ENCODE data around the gene OTUB2.

DNA sequence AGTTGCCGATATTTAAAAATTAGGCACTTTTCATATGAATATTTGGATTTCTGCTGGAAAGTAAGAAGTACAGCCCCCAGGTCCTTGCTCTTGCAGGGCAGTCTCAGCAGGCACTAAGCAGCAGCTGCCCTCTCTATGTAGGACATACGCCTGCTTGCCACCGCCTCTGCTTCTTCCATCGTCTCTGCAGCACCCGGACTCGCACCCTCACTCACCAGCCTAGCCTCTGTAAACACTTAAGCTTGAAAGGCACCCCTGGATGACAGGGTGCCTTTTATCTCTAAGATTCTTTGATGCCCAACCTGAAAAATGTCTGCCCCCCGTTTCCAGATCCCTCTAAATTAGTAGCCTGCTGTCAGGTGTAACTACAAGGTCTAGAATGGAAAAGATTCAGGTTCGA lies 19.0 kb downstream of the OTUB2 start:
- no peak for TF ChIP-seq POLR2A (IDR thresholded peaks at IDR 0.05)
- TF ChIP-seq, protein P1, sequence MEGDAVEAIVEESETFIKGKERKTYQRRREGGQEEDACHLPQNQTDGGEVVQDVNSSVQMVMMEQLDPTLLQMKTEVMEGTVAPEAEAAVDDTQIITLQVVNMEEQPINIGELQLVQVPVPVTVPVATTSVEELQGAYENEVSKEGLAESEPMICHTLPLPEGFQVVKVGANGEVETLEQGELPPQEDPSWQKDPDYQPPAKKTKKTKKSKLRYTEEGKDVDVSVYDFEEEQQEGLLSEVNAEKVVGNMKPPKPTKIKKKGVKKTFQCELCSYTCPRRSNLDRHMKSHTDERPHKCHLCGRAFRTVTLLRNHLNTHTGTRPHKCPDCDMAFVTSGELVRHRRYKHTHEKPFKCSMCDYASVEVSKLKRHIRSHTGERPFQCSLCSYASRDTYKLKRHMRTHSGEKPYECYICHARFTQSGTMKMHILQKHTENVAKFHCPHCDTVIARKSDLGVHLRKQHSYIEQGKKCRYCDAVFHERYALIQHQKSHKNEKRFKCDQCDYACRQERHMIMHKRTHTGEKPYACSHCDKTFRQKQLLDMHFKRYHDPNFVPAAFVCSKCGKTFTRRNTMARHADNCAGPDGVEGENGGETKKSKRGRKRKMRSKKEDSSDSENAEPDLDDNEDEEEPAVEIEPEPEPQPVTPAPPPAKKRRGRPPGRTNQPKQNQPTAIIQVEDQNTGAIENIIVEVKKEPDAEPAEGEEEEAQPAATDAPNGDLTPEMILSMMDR (IDR thresholded peaks at IDR 0.05): no peak

Measured in right lobe of liver (tissue), 4 donors.